Uterus (tissue), 2 donors: Measurements from ENCODE around the gene MAP3K14.

Experiments used
- CTCF ChIP-seq, 4 experiments: fragments of 200-600 bp in 2 of 4; fragments of 450-650 bp in 2 of 4; sonication (generic) in 2 of 4; IDR thresholded peaks; one replicate each; pipeline ENCODE4 v1.5.1; 2016 to 2019; ENCODE audit warnings: antibody characterized with exemption in 4 of 4, mild to moderate bottlenecking in 2 of 4, moderate library complexity in 1 of 4
- POLR2A ChIP-seq, 2 donors: fragments of 450-650 bp; IDR thresholded peaks; one replicate each; pipeline ENCODE4 v1.6.1; 2016; ENCODE audit warnings: antibody characterized with exemption in 2 of 2, mild to moderate bottlenecking in 1 of 2, moderate library complexity in 1 of 2

GRCh38 chr17:45333702-45334092, 16.9 kb upstream of the MAP3K14 start:
- no peak for TF ChIP-seq POLR2A (IDR thresholded peaks at IDR 0.05)
- no peak for TF ChIP-seq CTCF (IDR thresholded peaks at IDR 0.05)
